ENCODE data around the gene CLASP2.

DNA sequence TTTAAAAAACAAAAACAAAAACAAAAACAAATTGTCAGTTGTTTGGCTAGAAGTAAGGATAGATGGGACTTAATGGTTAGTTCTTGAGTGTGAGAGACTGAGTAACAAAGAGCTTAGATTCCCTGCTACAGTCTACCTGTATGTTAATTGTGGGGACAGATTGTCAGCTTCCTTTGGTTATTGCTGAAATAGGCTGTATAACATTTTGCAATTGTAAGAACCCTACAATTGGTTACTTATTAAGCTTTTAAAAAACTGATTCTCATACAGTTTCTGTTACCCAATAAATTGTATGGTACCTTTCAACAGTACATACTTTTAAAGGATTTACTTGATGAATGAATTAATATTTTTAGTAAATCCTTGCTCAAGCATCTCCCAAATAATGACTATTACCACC, 35.3 kb downstream of the CLASP2 start:
- TF ChIP-seq GATA3 (IDR thresholded peaks at IDR 0.05; ENCODE audit: low read depth, low read length) (no peak), GATA2 (IDR thresholded peaks at IDR 0.05; ENCODE audit: low read depth, low read length) (no peak)
